GM06990 (cell line): Measurements from ENCODE around the gene SP9.

Source experiments
- DNase-seq: peaks from one replicate; pipeline ENCODE4 v3.0.0-alpha.2; 2011; ENCODE audit not compliant: insufficient read length; ENCODE audit errors: extremely low read depth
- H3K27me3 ChIP-seq: replicated peaks from 2 replicates; pipeline ENCODE4 v1.6.0; 2011; ENCODE audit warnings: low read length; ENCODE audit not compliant: control insufficient read depth, insufficient read depth
- H3K36me3 ChIP-seq: 2 replicates; pipeline ENCODE4 v1.5.1; 2011; ENCODE audit warnings: low read length; ENCODE audit not compliant: control insufficient read depth, insufficient read depth
- H3K4me3 ChIP-seq: replicated peaks from 2 replicates; pipeline ENCODE4 v1.5.1; 2011; ENCODE audit warnings: low read depth, mild to moderate bottlenecking, control low read depth, low read length
- TF ChIP-seq, protein P1 (sequence below): IDR thresholded peaks from 2 replicates; pipeline ENCODE4 v1.5.1; 2011; ENCODE audit warnings: low read length, control low read depth, mild to moderate bottlenecking, inconsistent platforms; ENCODE audit not compliant: insufficient read depth, poor library complexity, severe bottlenecking

The SP9 gene

DNA sequence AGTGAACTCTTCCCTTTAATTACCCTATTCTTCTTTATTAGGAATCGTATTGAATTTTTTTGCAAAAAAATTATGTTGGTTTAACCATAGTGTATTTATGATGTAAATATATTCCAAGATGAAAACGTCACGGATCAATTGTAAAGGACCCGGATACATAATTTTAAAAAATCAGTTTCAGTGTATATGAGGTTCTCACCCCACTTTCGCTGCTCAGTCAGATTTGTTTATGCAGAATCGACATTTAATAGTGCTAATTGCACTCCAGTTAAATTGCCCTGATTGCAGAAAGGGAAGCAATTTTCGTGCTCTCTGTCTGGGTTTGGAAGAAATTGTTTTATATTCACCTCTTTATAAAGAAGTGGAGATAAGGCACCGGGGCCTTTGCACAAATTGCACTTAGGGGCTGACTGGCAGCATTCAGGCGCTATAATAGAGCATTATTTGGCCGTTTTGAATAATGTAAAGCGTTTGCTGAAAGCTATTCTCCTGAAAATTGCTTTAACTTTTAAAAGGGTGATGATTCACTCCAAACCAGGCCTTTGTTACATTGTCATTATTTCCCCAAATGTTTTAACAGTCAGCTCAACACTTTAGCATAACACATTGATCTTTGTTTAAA is 3.0 kb upstream of the SP9 start:
- H3K36me3 ChIP-seq, result no peaks in the 10 kb centered on the region
- no peak for DNase-seq
- peaks cover 6% of the 10 kb centered on the region for H3K27me3 ChIP-seq
- no peak overlapping the region for H3K4me3 ChIP-seq
- TF ChIP-seq, protein P1, sequence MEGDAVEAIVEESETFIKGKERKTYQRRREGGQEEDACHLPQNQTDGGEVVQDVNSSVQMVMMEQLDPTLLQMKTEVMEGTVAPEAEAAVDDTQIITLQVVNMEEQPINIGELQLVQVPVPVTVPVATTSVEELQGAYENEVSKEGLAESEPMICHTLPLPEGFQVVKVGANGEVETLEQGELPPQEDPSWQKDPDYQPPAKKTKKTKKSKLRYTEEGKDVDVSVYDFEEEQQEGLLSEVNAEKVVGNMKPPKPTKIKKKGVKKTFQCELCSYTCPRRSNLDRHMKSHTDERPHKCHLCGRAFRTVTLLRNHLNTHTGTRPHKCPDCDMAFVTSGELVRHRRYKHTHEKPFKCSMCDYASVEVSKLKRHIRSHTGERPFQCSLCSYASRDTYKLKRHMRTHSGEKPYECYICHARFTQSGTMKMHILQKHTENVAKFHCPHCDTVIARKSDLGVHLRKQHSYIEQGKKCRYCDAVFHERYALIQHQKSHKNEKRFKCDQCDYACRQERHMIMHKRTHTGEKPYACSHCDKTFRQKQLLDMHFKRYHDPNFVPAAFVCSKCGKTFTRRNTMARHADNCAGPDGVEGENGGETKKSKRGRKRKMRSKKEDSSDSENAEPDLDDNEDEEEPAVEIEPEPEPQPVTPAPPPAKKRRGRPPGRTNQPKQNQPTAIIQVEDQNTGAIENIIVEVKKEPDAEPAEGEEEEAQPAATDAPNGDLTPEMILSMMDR, result no peak

DNA sequence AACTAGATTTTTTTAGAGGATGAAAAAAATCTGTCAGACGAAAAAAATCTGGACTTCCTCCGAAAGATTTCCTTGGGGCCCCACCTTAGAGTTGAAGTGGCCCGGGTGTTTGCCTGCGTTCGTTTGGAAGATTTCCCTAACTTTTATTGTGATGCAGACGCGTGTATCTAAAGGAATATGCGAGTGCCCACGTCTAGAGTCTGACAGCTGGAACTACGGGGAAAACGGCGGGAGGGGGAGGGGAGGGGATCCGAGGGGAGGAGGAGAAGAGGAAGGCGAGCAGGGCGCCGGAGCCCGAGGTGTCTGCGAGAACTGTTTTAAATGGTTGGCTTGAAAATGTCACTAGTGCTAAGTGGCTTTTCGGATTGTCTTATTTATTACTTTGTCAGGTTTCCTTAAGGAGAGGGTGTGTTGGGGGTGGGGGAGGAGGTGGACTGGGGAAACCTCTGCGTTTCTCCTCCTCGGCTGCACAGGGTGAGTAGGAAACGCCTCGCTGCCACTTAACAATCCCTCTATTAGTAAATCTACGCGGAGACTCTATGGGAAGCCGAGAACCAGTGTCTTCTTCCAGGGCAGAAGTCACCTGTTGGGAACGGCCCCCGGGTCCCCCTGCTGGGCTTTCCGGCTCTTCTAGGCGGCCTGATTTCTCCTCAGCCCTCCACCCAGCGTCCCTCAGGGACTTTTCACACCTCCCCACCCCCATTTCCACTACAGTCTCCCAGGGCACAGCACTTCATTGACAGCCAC is 2.4 kb upstream of the SP9 start:
- peak; percentile 18 for DNase-seq
- peaks cover 6% of the 10 kb centered on the region for H3K27me3 ChIP-seq
- peak overlapping the region; percentile 10; the same call in 1 of the 2 replicates for H3K4me3 ChIP-seq
- no peaks in the 10 kb centered on the region for H3K36me3 ChIP-seq
- TF ChIP-seq, protein P1, result no peak

DNA sequence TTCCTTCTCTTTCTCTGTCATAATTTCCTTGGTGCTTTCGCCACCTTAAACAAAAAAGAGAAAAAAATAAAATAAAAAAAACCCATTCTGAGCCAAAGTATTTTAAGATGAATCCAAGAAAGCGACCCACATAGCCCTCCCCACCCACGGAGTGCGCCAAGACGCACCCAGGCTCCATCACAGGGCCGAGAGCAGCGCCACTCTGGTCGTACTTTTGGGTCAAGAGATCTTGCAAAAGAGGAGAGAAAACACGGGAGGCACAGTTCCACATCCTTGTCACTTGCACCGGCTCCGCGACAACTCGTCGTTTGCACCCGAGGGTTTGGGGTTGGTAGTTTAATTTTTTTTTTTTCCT is 1.8 kb upstream of the SP9 start:
- H3K4me3 ChIP-seq, result peak overlapping the region; percentile 59
- DNase-seq, result no peak
- H3K36me3 ChIP-seq, result no peaks in the 10 kb centered on the region
- TF ChIP-seq, protein P1, result no peak
- peaks cover 5% of the 10 kb centered on the region for H3K27me3 ChIP-seq

DNA sequence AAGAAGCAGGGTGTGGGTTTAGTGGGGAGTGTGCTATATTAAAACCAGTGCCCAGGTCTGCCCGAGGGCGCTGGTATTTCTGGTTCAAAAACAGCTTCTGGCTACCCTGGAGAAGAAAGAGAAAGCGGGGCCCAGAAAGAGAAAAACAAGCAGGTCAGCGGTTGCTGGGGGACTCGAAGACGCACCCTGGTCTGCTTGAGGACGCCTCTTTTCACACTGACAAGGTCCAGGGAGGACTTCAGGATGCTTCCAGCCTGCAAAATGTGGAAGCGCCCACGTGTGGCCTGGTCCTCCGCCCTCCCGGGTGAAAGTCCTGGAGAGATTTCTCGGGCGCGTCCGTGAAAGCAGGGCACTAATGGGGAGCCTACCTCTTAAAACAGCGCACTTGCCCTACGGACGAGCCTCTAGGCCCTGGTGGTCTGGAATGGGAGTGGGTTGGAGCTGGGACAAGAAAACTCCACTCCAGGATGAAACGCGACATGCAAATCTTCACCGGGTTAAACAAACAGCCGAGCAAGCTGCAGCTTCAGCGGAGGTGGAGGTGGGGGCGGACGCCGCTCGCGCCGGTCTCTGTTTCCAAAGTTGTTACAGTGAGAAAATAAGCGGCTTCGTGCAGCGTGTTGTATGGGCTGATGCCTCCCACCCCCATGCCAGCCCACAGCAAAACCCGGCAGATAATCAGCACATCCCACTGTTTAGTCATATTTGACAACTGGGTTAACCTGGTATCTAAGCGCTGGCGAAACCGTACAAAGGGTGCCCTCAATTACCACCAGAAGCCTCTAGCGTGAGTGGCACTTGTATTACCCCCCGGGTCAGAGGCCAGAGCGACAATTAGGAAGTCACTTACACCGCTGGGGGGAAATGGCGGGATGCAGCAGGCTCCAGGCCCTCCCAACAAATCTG is 1.1 kb upstream of the SP9 start:
- H3K27me3 ChIP-seq, result peaks cover 3% of the 10 kb centered on the region
- peak; percentile 31 for DNase-seq
- H3K36me3 ChIP-seq, result no peaks in the 10 kb centered on the region
- H3K4me3 ChIP-seq, result peak overlapping the region; percentile 59
- TF ChIP-seq, protein P1, result no peak

DNA sequence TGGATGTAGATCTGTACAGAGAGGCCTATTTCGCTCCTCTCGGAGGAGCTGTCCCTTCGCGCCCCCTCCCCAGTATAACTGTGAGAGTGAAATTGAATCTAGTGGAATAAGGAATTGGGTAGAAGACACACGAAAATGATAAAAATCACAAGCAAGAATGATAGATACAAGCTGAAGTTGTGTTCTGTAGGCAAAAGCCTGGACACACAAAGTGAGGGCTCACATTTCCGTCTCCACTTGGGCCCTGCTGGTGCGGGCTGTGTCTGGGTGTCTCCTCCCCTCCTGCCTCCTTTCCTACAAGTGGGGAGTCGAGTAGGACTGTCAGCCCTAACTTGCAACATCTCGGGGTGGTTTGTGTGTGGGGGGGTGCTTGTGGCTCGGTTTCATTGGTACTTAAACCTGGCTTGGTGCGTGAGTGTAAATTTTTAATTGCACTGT is 457 bp upstream of the SP9 start:
- no peaks in the 10 kb centered on the region for H3K36me3 ChIP-seq
- no peak overlapping the region for H3K4me3 ChIP-seq
- TF ChIP-seq, protein P1, result no peak
- DNase-seq, result peak; percentile 14
- peaks cover 2% of the 10 kb centered on the region; the same call in 1 of the 2 replicates for H3K27me3 ChIP-seq
